PFSK-1 (cell line): ENCODE results near the gene DHRS4.

Source experiments
- FOXP2 ChIP-seq: optimal IDR thresholded peaks from 2 replicates; pipeline ENCODE3; 2011; ENCODE audit warnings: borderline replicate concordance, control low read depth, inconsistent platforms; ENCODE audit not compliant: insufficient read depth; ENCODE audit errors: extremely low read length, extremely low read depth
- POLR2AphosphoS5 ChIP-seq: IDR thresholded peaks from 2 replicates; pipeline ENCODE4 v1.6.1; 2012; ENCODE audit warnings: low read depth, mild to moderate bottlenecking, control low read depth, low read length, moderate library complexity
- REST ChIP-seq, 2 experiments: IDR thresholded peaks; 2 replicates each; pipeline versions ENCODE4 v1.6.1 to v1.8.0; 2011 to 2012; ENCODE audit warnings: low read depth in 2 of 2, low read length in 2 of 2, control low read depth in 1 of 2, inconsistent platforms in 1 of 2, mild to moderate bottlenecking in 1 of 2, moderate library complexity in 1 of 2; ENCODE audit not compliant: insufficient read depth in 1 of 2
- SIN3A ChIP-seq: IDR thresholded peaks from 2 replicates; pipeline ENCODE4 v1.6.1; 2012; ENCODE audit warnings: mild to moderate bottlenecking, low read length, moderate library complexity, borderline replicate concordance; ENCODE audit not compliant: insufficient read depth
- TAF1 ChIP-seq: IDR thresholded peaks from 2 replicates; pipeline ENCODE4 v1.6.1; 2012; ENCODE audit warnings: low read length, control low read depth, borderline replicate concordance; ENCODE audit not compliant: insufficient read depth

DHRS4 gene

GRCh38 chr14:23936084-23936829, 17.3 kb upstream of the DHRS4 start:
- TF ChIP-seq FOXP2 (no peak), REST (IDR thresholded peaks at IDR 0.05; ENCODE audit: insufficient read depth in 1 of 2, low read depth in 2 of 2, low read length in 2 of 2) (no peak), POLR2AphosphoS5 (no peak), SIN3A (no peak), TAF1 (no peak)

- TF ChIP-seq POLR2AphosphoS5 (no peak), REST (IDR thresholded peaks at IDR 0.05; ENCODE audit: insufficient read depth in 1 of 2, low read depth in 2 of 2, low read length in 2 of 2) (no peak), SIN3A (no peak), FOXP2 (no peak), TAF1 (no peak)
Measured at GRCh38 chr14:23937203-23937602, 16.4 kb upstream of the DHRS4 start.

GRCh38 chr14:23938823-23939222, 14.7 kb upstream of the DHRS4 start:
- TF ChIP-seq SIN3A (no peak), FOXP2 (no peak), REST (IDR thresholded peaks at IDR 0.05; ENCODE audit: insufficient read depth in 1 of 2, low read depth in 2 of 2, low read length in 2 of 2) (no peak), POLR2AphosphoS5 (no peak), TAF1 (no peak)

- TF ChIP-seq TAF1 (no peak), POLR2AphosphoS5 (no peak), SIN3A (no peak), FOXP2 (no peak), REST (IDR thresholded peaks at IDR 0.05; ENCODE audit: insufficient read depth in 1 of 2, low read depth in 2 of 2, low read length in 2 of 2) (no peak)
Measured at GRCh38 chr14:23939607-23940326, 13.8 kb upstream of the DHRS4 start.

- TF ChIP-seq TAF1 (no peak), FOXP2 (no peak), POLR2AphosphoS5 (no peak), REST (IDR thresholded peaks at IDR 0.05; ENCODE audit: insufficient read depth in 1 of 2, low read depth in 2 of 2, low read length in 2 of 2) (no peak), SIN3A (no peak)
Measured at GRCh38 chr14:23941230-23941629, 12.3 kb upstream of the DHRS4 start.
